ENCODE results near the gene GHRH. TPM values are rescaled to one million over a fixed set of nuclear protein-coding genes. Genes with fewer than 3 reads are reported as not detected.

GHRH gene, protein sequence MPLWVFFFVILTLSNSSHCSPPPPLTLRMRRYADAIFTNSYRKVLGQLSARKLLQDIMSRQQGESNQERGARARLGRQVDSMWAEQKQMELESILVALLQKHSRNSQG
- not detected in 2 replicates for total RNA-seq

DNA sequence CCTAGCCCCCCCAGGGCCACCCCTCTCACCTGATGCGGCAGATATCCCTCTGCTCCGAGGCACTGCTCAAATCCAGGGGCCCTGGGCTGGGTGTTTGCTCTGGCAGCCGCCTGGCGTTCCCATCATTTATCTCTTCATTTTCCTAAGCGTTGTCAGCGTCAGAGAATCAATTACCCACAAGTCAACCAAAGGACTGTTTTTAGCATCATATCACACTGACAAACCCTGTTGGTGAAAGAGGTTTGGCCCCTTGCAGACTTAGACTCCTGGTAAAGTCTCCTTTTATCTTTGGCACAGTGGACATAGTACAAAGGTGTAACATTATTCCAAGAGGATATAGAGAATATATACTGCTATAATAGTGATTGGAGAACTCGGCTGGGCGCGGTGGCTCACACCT is at the start of gene GHRH:
Gene GHRH, minus strand, starts transcription at position 101 of the 400 bp plus-strand sequence. CDS start 4,925 bp downstream, outside the sequence.

Other genes starting within 250 kb of the GHRH start
- gene RBL1, start 165.8 kb downstream of the GHRH start, total RNA-seq: 6.9 and 7.2 TPM in 2 replicates
- 159 and 211 TPM in 2 replicates for gene RPN2, start 82.5 kb downstream of the GHRH start, total RNA-seq
- 0.07 and 1.2 TPM in 2 replicates for gene MROH8, start 82.3 kb downstream of the GHRH start, total RNA-seq
- 29.4 and 38.5 TPM in 2 replicates for gene MANBAL, start 27.8 kb upstream of the GHRH start, total RNA-seq
- 41.0 and 54.1 TPM in 2 replicates for gene SRC, start 84.3 kb upstream of the GHRH start, total RNA-seq